Thoracic aorta (tissue), 2 donors: Measurements from ENCODE around the gene MYO5B. TPM values are rescaled to one million over a fixed set of nuclear protein-coding genes. Genes with fewer than 3 reads are reported as not detected.

Experiments
- ATAC-seq: fragments of 150-250 bp; one replicate; pipeline ENCODE4 v1.8.0; 2017; ENCODE audit warnings: low read depth; ENCODE audit not compliant: insufficient number of reproducible peaks, low FRiP score
- DNase-seq: peaks from one replicate; pipeline ENCODE4 v3.0.0-alpha.2; 2020; ENCODE audit warnings: low spot score
- H3K27ac ChIP-seq, 2 donors: fragments of 200-600 bp; sonication (generic); 1 replicate in 1 of 2; 2 replicates in 1 of 2; pipeline ENCODE4 v1.5.1; 2016; ENCODE audit warnings: mild to moderate bottlenecking in 2 of 2, moderate library complexity in 2 of 2
- H3K27me3 ChIP-seq: fragments of 200-600 bp; sonication (generic); replicated peaks from 2 replicates; pipeline ENCODE4 v1.6.0; 2016; ENCODE audit warnings: mild to moderate bottlenecking; ENCODE audit not compliant: insufficient read depth
- H3K36me3 ChIP-seq: fragments of 200-600 bp; sonication (generic); one replicate; pipeline ENCODE4 v1.5.1; 2016
- H3K4me1 ChIP-seq, 2 donors: fragments of 200-600 bp; sonication (generic); 1 replicate in 1 of 2; 2 replicates in 1 of 2; pipeline versions ENCODE4 v1.5.1 to v1.6.0; 2016; ENCODE audit warnings: low read depth in 2 of 2, mild to moderate bottlenecking in 1 of 2; ENCODE audit not compliant: control insufficient read depth in 1 of 2
- H3K4me3 ChIP-seq: fragments of 200-600 bp; sonication (generic); 2 replicates; pipeline ENCODE4 v1.5.1; 2016; ENCODE audit warnings: mild to moderate bottlenecking
- H3K9me3 ChIP-seq: fragments of 200-600 bp; sonication (generic); 2 replicates; pipeline ENCODE4 v1.5.1; 2016
- CTCF ChIP-seq: fragments of 200-600 bp; sonication (generic); IDR thresholded peaks from one replicate; pipeline ENCODE4 v1.5.1; 2019; ENCODE audit warnings: antibody characterized with exemption
- total RNA-seq, 2 donors: library from RNA; depleted of rRNA; stranded (reverse); fragments of >200 nt; gene quantifications; one replicate each; pipeline versions ENCODE4 v1.1.0 to v1.2.3, GENCODE V29; 2016

Gene MYO5B
- total RNA-seq, 2 donors from 2014 or later = 8.3 to 13.5 TPM

- ATAC-seq = no peak
- Histone ChIP-seq H3K4me1 (no peaks in the 10 kb centered on the region), H3K27ac (no peak overlapping the region), H3K9me3 (no peaks in the 10 kb centered on the region), H3K4me3 (no peak overlapping the region), H3K36me3 (peaks cover 6% of the 10 kb centered on the region), H3K27me3 (no peaks in the 10 kb centered on the region)
- no peak for TF ChIP-seq CTCF
- no peak for DNase-seq
Measured at GRCh38 chr18:49899657-49900330, 295.2 kb downstream of the MYO5B start.

GRCh38 chr18:49898421-49898820, 296.5 kb downstream of the MYO5B start:
- no peak for DNase-seq
- Histone ChIP-seq H3K4me3 (no peak overlapping the region), H3K27ac (no peak overlapping the region), H3K4me1 (no peaks in the 10 kb centered on the region), H3K9me3 (no peaks in the 10 kb centered on the region), H3K27me3 (no peaks in the 10 kb centered on the region), H3K36me3 (peaks cover under 1% of the 10 kb centered on the region)
- no peak for ATAC-seq
- TF ChIP-seq CTCF = no peak

GRCh38 chr18:49894517-49895226, 300.3 kb downstream of the MYO5B start:
- Histone ChIP-seq H3K27ac (no peak overlapping the region), H3K36me3 (no peaks in the 10 kb centered on the region), H3K27me3 (no peaks in the 10 kb centered on the region), H3K4me3 (no peak overlapping the region), H3K9me3 (no peaks in the 10 kb centered on the region), H3K4me1 (no peaks in the 10 kb centered on the region)
- no peak for TF ChIP-seq CTCF
- no peak for DNase-seq
- ATAC-seq = no peak

GRCh38 chr18:49893036-49893435, 301.9 kb downstream of the MYO5B start:
- no peak overlapping the region for H3K4me3 ChIP-seq
- no peak for DNase-seq
- H3K9me3 ChIP-seq = no peaks in the 10 kb centered on the region
- H3K4me1 ChIP-seq = no peaks in the 10 kb centered on the region
- H3K27me3 ChIP-seq = no peaks in the 10 kb centered on the region
- no peak overlapping the region for H3K27ac ChIP-seq
- H3K36me3 ChIP-seq = no peaks in the 10 kb centered on the region
- TF ChIP-seq CTCF = no peak
- ATAC-seq = no peak

GRCh38 chr18:49892148-49892924, 302.6 kb downstream of the MYO5B start:
- no peak for TF ChIP-seq CTCF
- no peaks in the 10 kb centered on the region for H3K36me3 ChIP-seq
- no peak overlapping the region for H3K27ac ChIP-seq
- no peak for ATAC-seq
- H3K27me3 ChIP-seq = no peaks in the 10 kb centered on the region
- H3K9me3 ChIP-seq = no peaks in the 10 kb centered on the region
- no peak for DNase-seq
- no peak overlapping the region for H3K4me3 ChIP-seq
- no peaks in the 10 kb centered on the region for H3K4me1 ChIP-seq
